GM18499 (cell line): ENCODE data around the gene SENP5.
"Not testable (repeated sequence)": the region's sequence is repeated elsewhere in the genome, so short reads cannot be mapped to it uniquely, and the experiment has no call there.

Experiments
- ATAC-seq: cut with Tn5 transposase; IDR thresholded peaks from one replicate; pipeline ENCODE4 v1.9.1; 2021; ENCODE audit warnings: moderate number of reproducible peaks; ENCODE audit not compliant: insufficient read depth, unreplicated experiment

Gene SENP5

GRCh38 chr3:196867507-196868296 lies at the start of gene SENP5:
TSS of gene SENP5 (plus strand) at chr3:196867920. CDS start at chr3:196885182, 17,262 bp downstream.
- peak; percentile 46 for ATAC-seq

GRCh38 chr3:196821806-196822355 lies 45.8 kb upstream of the SENP5 start:
- ATAC-seq = no peak

- not testable (repeated sequence) for ATAC-seq
Measured at GRCh38 chr3:196829651-196830050, 38.1 kb upstream of the SENP5 start.

- no peak for ATAC-seq
Measured at GRCh38 chr3:196835086-196835485, 32.6 kb upstream of the SENP5 start.

- ATAC-seq = not testable (repeated sequence)
Measured at GRCh38 chr3:196836626-196837025, 31.1 kb upstream of the SENP5 start.

- no peak for ATAC-seq
Measured at GRCh38 chr3:196837819-196838420, 29.8 kb upstream of the SENP5 start.

GRCh38 chr3:196839351-196839750 lies 28.4 kb upstream of the SENP5 start:
- not testable (repeated sequence) for ATAC-seq

GRCh38 chr3:196842567-196843434 lies 24.9 kb upstream of the SENP5 start:
- no peak for ATAC-seq

GRCh38 chr3:196843435-196844110 lies 24.1 kb upstream of the SENP5 start:
- no peak for ATAC-seq

- ATAC-seq = not testable (repeated sequence)
Measured at GRCh38 chr3:196844235-196845219, 23.2 kb upstream of the SENP5 start.

GRCh38 chr3:196848375-196848774 lies 19.3 kb upstream of the SENP5 start:
- not testable (repeated sequence) for ATAC-seq

GRCh38 chr3:196849180-196849741 lies 18.5 kb upstream of the SENP5 start:
- ATAC-seq = no peak

- not testable (repeated sequence) for ATAC-seq
Measured at GRCh38 chr3:196863000-196863399, 4.7 kb upstream of the SENP5 start.

GRCh38 chr3:196867155-196867506 lies 589 bp upstream of the SENP5 start:
- no peak for ATAC-seq

GRCh38 chr3:196868297-196868661 lies 559 bp downstream of the SENP5 start:
- peak; percentile 10 for ATAC-seq

GRCh38 chr3:196872316-196872715 lies 4.6 kb downstream of the SENP5 start:
- no peak for ATAC-seq

GRCh38 chr3:196874511-196875094 lies 6.9 kb downstream of the SENP5 start:
- ATAC-seq = not testable (repeated sequence)

GRCh38 chr3:196875258-196875657 lies 7.5 kb downstream of the SENP5 start:
- ATAC-seq = no peak
